K562 (cell line): ENCODE measurements around the gene PTPRR. TPM values are rescaled to one million over a fixed set of nuclear protein-coding genes. Genes with fewer than 3 reads are reported as not detected.

Experiments used
- ATAC-seq: fragments of 200-7000 bp; cut with Tn5 transposase; 3 replicates; pipeline ENCODE4 v1.9.1; 2020; ENCODE audit warnings: moderate library complexity
- BruUV-seq: library from RNA; stranded (reverse); fragments of 400-500 nt; replicated peaks from 2 replicates; lab custom pipeline; 2021; lab: Mats Ljungman, UMichigan
- CTCF ChIA-PET: fragments of 300-600 bp; formaldehyde crosslinking; extraction: SDS; loops from one replicate; lab custom pipeline; 2021; ENCODE audit warnings: low intra/inter-chr PET ratio; lab: Yijun Ruan, JAX
- POLR2A ChIA-PET: fragments of 300-600, 350-650 bp; sonication (Branson Sonifier 250); formaldehyde crosslinking; extraction: SDS; loops from one replicate; lab custom pipeline; 2021; ENCODE audit warnings: antibody characterized with exemption, inconsistent platforms; lab: Yijun Ruan, JAX
- DNase-seq, 4 experiments: peaks; one replicate each; pipeline versions ENCODE4 v3.0.0 to v3.0.0-alpha.2; 2011 to 2018; ENCODE audit warnings: low spot score in 3 of 4, mixed read lengths in 3 of 4; ENCODE audit errors: extremely low read depth in 1 of 4
- FAIRE-seq: peaks from 2 replicates; lab custom pipeline; 2011; peaks lifted over from hg19 to GRCh38; lab: Jason Lieb, UNC
- H2AFZ ChIP-seq: 2 replicates; pipeline ENCODE4 v1.6.0; 2011; ENCODE audit warnings: low read depth, low read length, control low read depth, inconsistent platforms
- H3K27ac ChIP-seq: fragments of 200-600 bp; 3 replicates; pipeline ENCODE4 v1.8.0; 2011; ENCODE audit warnings: low read depth, mild to moderate bottlenecking, control low read depth, inconsistent platforms, low read length, moderate library complexity, mixed read lengths; ENCODE audit errors: extremely low read depth
- H3K27me3 ChIP-seq, 2 experiments: fragments of 300-600 bp in 1 of 2; 2 replicates in 1 of 2; 3 replicates in 1 of 2; pipeline versions ENCODE4 v1.6.0 to v1.8.0; 2011; ENCODE audit warnings: inconsistent platforms in 2 of 2, low read length in 2 of 2, mild to moderate bottlenecking in 1 of 2, mixed read lengths in 1 of 2, moderate library complexity in 1 of 2; ENCODE audit not compliant: control insufficient read depth in 2 of 2, insufficient read depth in 2 of 2
- H3K36me3 ChIP-seq: fragments of 300-600 bp; 3 replicates; pipeline ENCODE4 v1.8.0; 2011; ENCODE audit warnings: mild to moderate bottlenecking, low read length, inconsistent platforms; ENCODE audit not compliant: control insufficient read depth, insufficient read depth
- H3K4me1 ChIP-seq, 2 experiments: fragments of 200-600 bp in 1 of 2; replicated peaks in 1 of 2; 2 replicates in 1 of 2; 3 replicates in 1 of 2; pipeline versions ENCODE4 v1.5.1 to v1.8.0; 2011; ENCODE audit warnings: inconsistent platforms in 2 of 2, low read length in 2 of 2, mild to moderate bottlenecking in 1 of 2, mixed read lengths in 1 of 2, moderate library complexity in 1 of 2; ENCODE audit not compliant: control insufficient read depth in 2 of 2, insufficient read depth in 2 of 2
- H3K4me2 ChIP-seq: 2 replicates; pipeline ENCODE4 v1.6.1; 2011; ENCODE audit warnings: low read length, control low read depth, inconsistent platforms, mixed read lengths; ENCODE audit not compliant: insufficient read depth
- H3K4me3 ChIP-seq: fragments of 200-600 bp; sonication (generic), shearing (Covaris generic); 2 replicates; pipeline ENCODE4 v1.5.1; 2016; ENCODE audit warnings: control low read depth, inconsistent platforms
- H3K79me2 ChIP-seq: fragments of 200-600 bp; 3 replicates; pipeline ENCODE4 v1.8.0; 2011; ENCODE audit warnings: low read length, inconsistent platforms; ENCODE audit not compliant: control insufficient read depth, insufficient read depth
- H3K9ac ChIP-seq, 2 experiments: 2 replicates each; pipeline versions ENCODE4 v1.6.0 to v1.6.1; 2011; ENCODE audit warnings: low read depth in 2 of 2, low read length in 2 of 2, control low read depth in 1 of 2, inconsistent platforms in 1 of 2, mild to moderate bottlenecking in 1 of 2, mixed read lengths in 1 of 2; ENCODE audit not compliant: insufficient read depth in 1 of 2
- H3K9me1 ChIP-seq: one replicate; pipeline ENCODE4 v1.6.0; 2011; ENCODE audit warnings: inconsistent platforms, mild to moderate bottlenecking, low read length, moderate library complexity; ENCODE audit not compliant: control insufficient read depth, insufficient read depth
- H3K9me3 ChIP-seq: replicated peaks from 2 replicates; pipeline ENCODE4 v1.5.1; 2011; ENCODE audit warnings: low read depth, low read length, inconsistent platforms; ENCODE audit not compliant: control insufficient read depth, insufficient read depth
- H4K20me1 ChIP-seq: replicated peaks from 2 replicates; pipeline ENCODE4 v1.6.1; 2011; ENCODE audit warnings: low read length, inconsistent platforms, mixed read lengths; ENCODE audit not compliant: control insufficient read depth, insufficient read depth
- BDP1 ChIP-seq: IDR thresholded peaks from 3 replicates; pipeline ENCODE4 v1.6.1; 2011; ENCODE audit not compliant: insufficient read length, insufficient read depth
- CSDE1 ChIP-seq, 2 experiments: fragments of 450-650 bp; IDR thresholded peaks; 2 replicates each; pipeline ENCODE4 v1.6.1; 2016; ENCODE audit warnings: mild to moderate bottlenecking in 1 of 2
- GABPA ChIP-seq: fragments of 200-800 bp; sonication (Bioruptor generic); conservative IDR thresholded peaks from 2 replicates; pipeline ENCODE4 v1.6.1; 2016; ENCODE audit warnings: low read depth, missing genetic modification characterization, missing compliant biosample characterization
- NFYB ChIP-seq: IDR thresholded peaks from 2 replicates; pipeline ENCODE4 v1.6.1; 2011; ENCODE audit warnings: mild to moderate bottlenecking, moderate library complexity; ENCODE audit not compliant: insufficient read length; ENCODE audit errors: extremely low read depth
- PCBP1 ChIP-seq: fragments of 200-400 bp; formaldehyde crosslinking; IDR thresholded peaks from 2 replicates; pipeline ENCODE4 v1.6.1; 2018; ENCODE audit warnings: mild to moderate bottlenecking, low read depth, low read length; ENCODE audit not compliant: poor library complexity, severe bottlenecking
- PCBP2 ChIP-seq: fragments of 200-400 bp; formaldehyde crosslinking; IDR thresholded peaks from 2 replicates; pipeline ENCODE4 v1.6.1; 2018; ENCODE audit warnings: low read length, low read depth, mild to moderate bottlenecking, moderate library complexity; ENCODE audit not compliant: poor library complexity, severe bottlenecking
- SPI1 ChIP-seq: IDR thresholded peaks from 2 replicates; pipeline ENCODE4 v1.6.1; 2011; ENCODE audit warnings: low read depth, low read length, control low read depth, borderline replicate concordance
- SRSF1 ChIP-seq: fragments of 200-400 bp; formaldehyde crosslinking; IDR thresholded peaks from 2 replicates; pipeline ENCODE4 v1.6.1; 2017; ENCODE audit warnings: mild to moderate bottlenecking, low read depth, low read length, moderate library complexity
- TARDBP ChIP-seq: fragments of 450-650 bp; IDR thresholded peaks from 2 replicates; pipeline ENCODE4 v1.6.1; 2016
- ZBTB17 ChIP-seq: fragments of 450-650 bp; formaldehyde crosslinking; IDR thresholded peaks from 2 replicates; pipeline ENCODE4 v1.4.0; 2020; ENCODE audit warnings: mild to moderate bottlenecking
- ZNF583 ChIP-seq: fragments of 250-450 bp; sonication (Bioruptor Pico); IDR thresholded peaks from 2 replicates; pipeline ENCODE4 v1.4.0; 2020
- WGBS: fragments of 100-300 bp; shearing (Covaris generic); methylation state at CpG from one replicate; pipeline ENCODE4 v1.1.6; 2016; ENCODE audit warnings: low coverage, mixed read lengths; ENCODE audit not compliant: insufficient coverage; ENCODE audit errors: missing lambda C conversion rate; 5-methylcytosine and 5-hydroxymethylcytosine counted together
- in situ Hi-C: fragments of 300-500 bp; cut with MboI; formaldehyde crosslinking; loops from 4 replicates; pipeline ENCODE4 v1.15.0; 2018; ENCODE audit warnings: inconsistent platforms, mixed read lengths
- intact Hi-C: fragments of 100-400 bp; cut with micrococcal nuclease; formaldehyde crosslinking; loops from 2 replicates; pipeline ENCODE4 v1.14.2; 2022
- polyA plus RNA-seq, 8 experiments: library from polyadenylated mRNA; depleted of rRNA in 4 of 8; stranded (reverse) in 5 of 8; unstranded in 3 of 8; fragments of >200 nt; fragmentation: Nextera tagmentation in 2 of 8; fragmentation: Illumina TruSeq in 1 of 8; extraction: Ambion mirVana in 2 of 8; extraction: Trizol in 1 of 8; gene quantifications; 2 replicates each; pipeline versions ENCODE4 v1.2.1 to v1.2.3, GENCODE V29; 2011 to 2014; ENCODE audit warnings: inconsistent platforms in 1 of 8, missing spikeins in 1 of 8
- total RNA-seq, 7 experiments: library from RNA; depleted of rRNA in 6 of 7; stranded (reverse); fragments of >200 nt in 6 of 7; fragmentation: Illumina TruSeq in 2 of 7; extraction: Trizol in 2 of 7; gene quantifications; 2 replicates each; pipeline versions ENCODE4 v1.2.1 to v1.2.3, GENCODE V29; 2011 to 2021; ENCODE audit warnings: low replicate concordance in 1 of 7
- TF ChIP-seq, protein P1 (sequence below): fragments of 250-450 bp; sonication (Bioruptor Pico); IDR thresholded peaks from 2 replicates; pipeline ENCODE4 v1.4.0; 2020
- TF ChIP-seq, protein P2 (sequence below), 2 experiments: fragments of 450-650 bp in 1 of 2; sonication (generic) in 1 of 2; formaldehyde crosslinking in 1 of 2; IDR thresholded peaks; 2 replicates each; pipeline versions ENCODE4 v1.7.1 to v1.9.0; 2016 to 2022; ENCODE audit warnings: inconsistent platforms in 1 of 2, mild to moderate bottlenecking in 1 of 2, missing genetic modification reagents in 1 of 2

The PTPRR gene
- total and polyA plus RNA-seq, 9 of the 15 experiments (the other 6 are each of a cell fraction or from before 2014, with no cell fraction given), result 6.6 to 41.7 (median 12.3) TPM

DNA sequence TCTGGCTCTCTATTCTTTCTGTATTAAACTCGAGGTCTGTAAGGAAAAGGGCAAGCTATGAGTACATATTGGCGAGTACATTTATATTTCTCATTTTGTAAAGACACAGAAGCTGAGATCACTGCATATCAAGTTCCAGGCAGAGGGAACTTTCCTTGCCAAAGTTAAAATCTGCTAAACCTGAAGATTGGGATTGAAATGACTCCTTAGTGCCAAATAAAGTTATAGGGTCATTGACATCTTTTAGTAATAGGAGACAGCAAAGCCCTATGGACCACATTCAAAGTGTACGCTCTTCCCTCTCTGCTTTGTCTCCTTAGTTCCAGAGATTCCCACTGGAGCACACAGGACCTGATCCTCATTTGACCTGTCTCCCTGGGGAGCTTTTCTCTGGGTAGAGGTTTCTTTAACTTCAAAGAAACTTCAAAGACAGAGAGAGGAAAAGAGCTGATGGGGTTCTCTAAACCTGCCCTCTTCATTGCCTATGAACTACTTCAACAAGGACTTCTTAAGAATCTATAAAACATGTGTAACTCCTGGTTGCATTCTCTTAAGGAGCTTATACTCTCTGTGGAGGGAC lies 42.6 kb upstream of the PTPRR start:
- H4K20me1 ChIP-seq, result no peaks in the 10 kb centered on the region
- DNase-seq (no peak), FAIRE-seq (no peak), ATAC-seq (no peak)
- H2AFZ ChIP-seq, result no peak overlapping the region
- BruUV-seq, result no TSS peak
- H3K27me3 ChIP-seq, result no peaks in the 10 kb centered on the region
- 0% methylated on average over 3 of the region's 3 CpGs for WGBS
- in situ Hi-C loops (no loop called here), intact Hi-C loops (no loop called here)
- H3K36me3 ChIP-seq, result no peaks in the 10 kb centered on the region
- CTCF ChIA-PET, result no interaction called here
- H3K9me3 ChIP-seq, result no peaks in the 10 kb centered on the region
- no peaks in the 10 kb centered on the region for H3K79me2 ChIP-seq
- no peak overlapping the region for H3K4me3 ChIP-seq
- H3K4me1 ChIP-seq, result no peaks in the 10 kb centered on the region; a peak in 1 of 5 replicates
- POLR2A ChIA-PET, result no interaction called here
- H3K27ac ChIP-seq, result no peak overlapping the region
- H3K4me2 ChIP-seq, result no peak overlapping the region
- no peaks in the 10 kb centered on the region for H3K9me1 ChIP-seq
- H3K9ac ChIP-seq, result no peak overlapping the region
- no peak for TF ChIP-seq NFYB
- TF ChIP-seq, protein P1, sequence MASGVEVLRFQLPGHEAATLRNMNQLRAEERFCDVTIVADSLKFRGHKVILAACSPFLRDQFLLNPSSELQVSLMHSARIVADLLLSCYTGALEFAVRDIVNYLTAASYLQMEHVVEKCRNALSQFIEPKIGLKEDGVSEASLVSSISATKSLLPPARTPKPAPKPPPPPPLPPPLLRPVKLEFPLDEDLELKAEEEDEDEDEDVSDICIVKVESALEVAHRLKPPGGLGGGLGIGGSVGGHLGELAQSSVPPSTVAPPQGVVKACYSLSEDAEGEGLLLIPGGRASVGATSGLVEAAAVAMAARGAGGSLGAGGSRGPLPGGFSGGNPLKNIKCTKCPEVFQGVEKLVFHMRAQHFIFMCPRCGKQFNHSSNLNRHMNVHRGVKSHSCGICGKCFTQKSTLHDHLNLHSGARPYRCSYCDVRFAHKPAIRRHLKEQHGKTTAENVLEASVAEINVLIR (CRISPR knock-in tag), result no peak
- TF ChIP-seq SRSF1, result no peak
- no peak for TF ChIP-seq ZBTB17 (CRISPR knock-in tag)
- TF ChIP-seq PCBP1, result no peak
- no peak for TF ChIP-seq ZNF583
- no peak for TF ChIP-seq SPI1
- TF ChIP-seq TARDBP, result no peak
- TF ChIP-seq, protein P2, sequence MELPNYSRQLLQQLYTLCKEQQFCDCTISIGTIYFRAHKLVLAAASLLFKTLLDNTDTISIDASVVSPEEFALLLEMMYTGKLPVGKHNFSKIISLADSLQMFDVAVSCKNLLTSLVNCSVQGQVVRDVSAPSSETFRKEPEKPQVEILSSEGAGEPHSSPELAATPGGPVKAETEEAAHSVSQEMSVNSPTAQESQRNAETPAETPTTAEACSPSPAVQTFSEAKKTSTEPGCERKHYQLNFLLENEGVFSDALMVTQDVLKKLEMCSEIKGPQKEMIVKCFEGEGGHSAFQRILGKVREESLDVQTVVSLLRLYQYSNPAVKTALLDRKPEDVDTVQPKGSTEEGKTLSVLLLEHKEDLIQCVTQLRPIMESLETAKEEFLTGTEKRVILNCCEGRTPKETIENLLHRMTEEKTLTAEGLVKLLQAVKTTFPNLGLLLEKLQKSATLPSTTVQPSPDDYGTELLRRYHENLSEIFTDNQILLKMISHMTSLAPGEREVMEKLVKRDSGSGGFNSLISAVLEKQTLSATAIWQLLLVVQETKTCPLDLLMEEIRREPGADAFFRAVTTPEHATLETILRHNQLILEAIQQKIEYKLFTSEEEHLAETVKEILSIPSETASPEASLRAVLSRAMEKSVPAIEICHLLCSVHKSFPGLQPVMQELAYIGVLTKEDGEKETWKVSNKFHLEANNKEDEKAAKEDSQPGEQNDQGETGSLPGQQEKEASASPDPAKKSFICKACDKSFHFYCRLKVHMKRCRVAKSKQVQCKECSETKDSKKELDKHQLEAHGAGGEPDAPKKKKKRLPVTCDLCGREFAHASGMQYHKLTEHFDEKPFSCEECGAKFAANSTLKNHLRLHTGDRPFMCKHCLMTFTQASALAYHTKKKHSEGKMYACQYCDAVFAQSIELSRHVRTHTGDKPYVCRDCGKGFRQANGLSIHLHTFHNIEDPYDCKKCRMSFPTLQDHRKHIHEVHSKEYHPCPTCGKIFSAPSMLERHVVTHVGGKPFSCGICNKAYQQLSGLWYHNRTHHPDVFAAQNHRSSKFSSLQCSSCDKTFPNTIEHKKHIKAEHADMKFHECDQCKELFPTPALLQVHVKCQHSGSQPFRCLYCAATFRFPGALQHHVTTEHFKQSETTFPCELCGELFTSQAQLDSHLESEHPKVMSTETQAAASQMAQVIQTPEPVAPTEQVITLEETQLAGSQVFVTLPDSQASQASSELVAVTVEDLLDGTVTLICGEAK (IDR thresholded peaks at IDR 0.05), result no peak
- TF ChIP-seq, protein P2 (CRISPR knock-in tag; IDR thresholded peaks at IDR 0.05), result no peak
- no peak for TF ChIP-seq PCBP2
- no peak for TF ChIP-seq GABPA (tag)
- no peak for TF ChIP-seq BDP1
- no peak for TF ChIP-seq CSDE1 (IDR thresholded peaks at IDR 0.05)
